Measurements from ENCODE around the gene TAS2R13. TPM values are rescaled to one million over a fixed set of nuclear protein-coding genes. Genes with fewer than 3 reads are reported as not detected.

The TAS2R13 gene
- total RNA-seq, 4 donors from 2014 or later, result 4.3 to 15.6 (median 7.4) TPM

DNA sequence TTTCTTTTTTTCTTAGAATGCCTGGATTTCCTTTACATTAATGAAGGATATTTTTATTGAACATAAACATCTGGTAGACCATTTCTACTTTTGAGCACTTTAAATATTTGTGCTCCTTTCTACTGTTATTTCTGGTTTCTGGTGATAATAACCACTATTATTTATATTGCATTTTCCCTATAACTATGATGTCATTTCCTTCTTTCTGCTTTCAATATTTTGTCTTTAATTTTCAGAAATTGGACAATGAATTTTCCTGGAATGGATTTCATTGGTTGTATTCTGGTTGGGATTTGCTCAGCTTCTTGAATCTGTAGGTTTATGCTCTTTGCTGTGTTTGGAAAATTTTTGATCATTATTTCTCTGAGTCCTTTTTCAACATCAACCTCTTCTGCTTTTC is 20.1 kb downstream of the TAS2R13 start:
- H3K4me1 ChIP-seq, result no peaks in the 10 kb centered on the region
- no peaks in the 10 kb centered on the region for H3K36me3 ChIP-seq
- H3K27me3 ChIP-seq, result no peaks in the 10 kb centered on the region
- H3K9me3 ChIP-seq, result no peaks in the 10 kb centered on the region
- DNase-seq, result no peak
- no peak for TF ChIP-seq POLR2A (IDR thresholded peaks at IDR 0.05)
- TF ChIP-seq, protein P1, sequence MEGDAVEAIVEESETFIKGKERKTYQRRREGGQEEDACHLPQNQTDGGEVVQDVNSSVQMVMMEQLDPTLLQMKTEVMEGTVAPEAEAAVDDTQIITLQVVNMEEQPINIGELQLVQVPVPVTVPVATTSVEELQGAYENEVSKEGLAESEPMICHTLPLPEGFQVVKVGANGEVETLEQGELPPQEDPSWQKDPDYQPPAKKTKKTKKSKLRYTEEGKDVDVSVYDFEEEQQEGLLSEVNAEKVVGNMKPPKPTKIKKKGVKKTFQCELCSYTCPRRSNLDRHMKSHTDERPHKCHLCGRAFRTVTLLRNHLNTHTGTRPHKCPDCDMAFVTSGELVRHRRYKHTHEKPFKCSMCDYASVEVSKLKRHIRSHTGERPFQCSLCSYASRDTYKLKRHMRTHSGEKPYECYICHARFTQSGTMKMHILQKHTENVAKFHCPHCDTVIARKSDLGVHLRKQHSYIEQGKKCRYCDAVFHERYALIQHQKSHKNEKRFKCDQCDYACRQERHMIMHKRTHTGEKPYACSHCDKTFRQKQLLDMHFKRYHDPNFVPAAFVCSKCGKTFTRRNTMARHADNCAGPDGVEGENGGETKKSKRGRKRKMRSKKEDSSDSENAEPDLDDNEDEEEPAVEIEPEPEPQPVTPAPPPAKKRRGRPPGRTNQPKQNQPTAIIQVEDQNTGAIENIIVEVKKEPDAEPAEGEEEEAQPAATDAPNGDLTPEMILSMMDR (IDR thresholded peaks at IDR 0.05), result no peak
- intact Hi-C loops (cut with DNase I), result no loop called here
- no peak overlapping the region for H3K4me3 ChIP-seq (replicated peaks in 1 of 3)
- H3K27ac ChIP-seq, result no peak overlapping the region

DNA sequence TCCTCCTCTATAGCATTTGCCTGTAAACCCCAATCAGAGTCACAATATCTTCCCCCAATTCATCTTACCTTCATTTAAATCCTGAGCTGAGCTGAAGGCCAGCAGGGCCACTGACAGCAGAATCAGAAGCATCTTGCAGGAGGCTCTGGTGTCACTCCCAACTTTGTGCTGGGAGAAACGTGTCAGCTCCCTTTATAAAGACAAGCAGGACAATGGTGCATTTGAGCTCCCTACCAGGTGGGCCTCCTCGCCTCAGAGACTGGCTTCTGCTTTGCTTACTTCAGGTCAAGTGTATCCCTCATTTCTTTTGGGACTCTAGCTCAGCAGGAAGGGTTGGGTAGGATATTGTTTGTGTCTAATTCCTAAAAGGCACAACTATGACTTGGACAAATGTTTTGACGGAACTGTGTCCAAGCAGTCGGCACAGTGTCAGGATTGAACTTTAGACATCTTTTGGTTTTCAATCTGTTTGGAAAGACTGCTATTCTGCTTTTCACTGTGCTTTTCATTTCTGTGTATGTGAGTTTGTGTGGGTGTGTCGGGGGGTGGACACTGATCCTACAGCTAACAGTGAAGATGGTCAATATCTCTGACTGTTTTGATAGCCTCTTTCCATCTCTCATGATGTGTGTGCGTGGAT is 25.2 kb downstream of the TAS2R13 start, which contains the start of gene PRH1:
TSS of gene PRH1 (minus strand) at position 170 of the 640 bp plus-strand sequence. CDS start at position 132, 38 bp downstream.
- no peak for DNase-seq
- Histone ChIP-seq H3K4me3 (replicated peaks in 1 of 3) (no peak within 1 kb of the TSS), H3K9me3 (no peaks in the 10 kb centered on the region), H3K27ac (no peak within 1 kb of the TSS), H3K27me3 (no peaks in the 10 kb centered on the region), H3K4me1 (no peaks in the 10 kb centered on the region), H3K36me3 (no peaks in the 10 kb centered on the region)
- WGBS, 2 donors, result 90% methylated on average over 6 of the region's 6 CpGs
- intact Hi-C loops (cut with DNase I), result no loop called here
- TF ChIP-seq POLR2A (IDR thresholded peaks at IDR 0.05), result no peak
- TF ChIP-seq, protein P1 (IDR thresholded peaks at IDR 0.05), result no peak

DNA sequence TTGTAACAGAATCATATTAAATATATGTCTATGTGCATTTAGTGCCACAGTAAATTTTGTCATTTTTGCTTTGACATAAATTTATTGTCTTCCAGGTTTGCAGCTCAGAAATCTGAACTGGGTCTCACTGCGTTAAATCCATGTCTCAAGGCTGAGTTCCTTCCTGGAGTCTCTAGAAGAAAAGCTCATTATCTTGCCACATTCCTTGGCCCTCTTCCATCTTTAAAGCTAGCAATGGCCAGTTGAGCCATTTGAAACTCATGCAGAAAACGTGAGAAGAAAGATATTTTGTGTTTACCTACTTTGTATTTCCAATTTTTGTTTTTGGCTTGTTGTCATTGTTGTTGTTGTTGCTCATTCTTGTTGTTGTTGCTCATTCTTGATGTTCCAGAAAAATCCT is 36.0 kb downstream of the TAS2R13 start:
- Histone ChIP-seq H3K4me3 (replicated peaks in 1 of 3) (no peak overlapping the region), H3K36me3 (no peaks in the 10 kb centered on the region), H3K27me3 (no peaks in the 10 kb centered on the region), H3K9me3 (no peaks in the 10 kb centered on the region), H3K4me1 (no peaks in the 10 kb centered on the region), H3K27ac (no peak overlapping the region)
- intact Hi-C loops (cut with DNase I), result no loop called here
- 59 to 71% methylated on average over 2 of the region's 2 CpGs for WGBS, 2 donors
- TF ChIP-seq, protein P1 (IDR thresholded peaks at IDR 0.05), result no peak
- TF ChIP-seq POLR2A (IDR thresholded peaks at IDR 0.05), result no peak
- DNase-seq, result no peak

DNA sequence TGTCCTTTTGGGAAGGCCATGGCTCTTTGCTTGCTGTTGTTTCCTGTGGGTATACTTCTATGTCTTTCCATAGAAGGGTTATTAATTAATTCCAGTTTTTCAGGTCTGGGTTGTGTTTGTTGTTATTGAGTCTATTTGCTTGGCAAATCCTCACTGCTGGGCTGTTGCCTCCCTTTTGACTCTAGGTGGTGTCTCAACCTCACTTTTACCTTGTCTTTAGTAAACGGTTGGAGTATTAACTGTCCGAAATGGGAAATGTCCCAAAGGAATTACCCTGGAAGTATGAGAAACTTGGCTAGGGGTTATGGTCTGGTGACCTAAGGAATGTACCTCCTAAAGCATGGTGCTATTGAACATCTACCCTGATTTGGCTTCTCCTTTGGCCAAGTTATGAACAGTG is 42.0 kb downstream of the TAS2R13 start:
- H3K4me1 ChIP-seq, result no peaks in the 10 kb centered on the region
- no peaks in the 10 kb centered on the region for H3K9me3 ChIP-seq
- WGBS, 2 donors, result 69 to 79% methylated on average over 2 of the region's 2 CpGs
- TF ChIP-seq POLR2A (IDR thresholded peaks at IDR 0.05), result no peak
- TF ChIP-seq, protein P1 (IDR thresholded peaks at IDR 0.05), result no peak
- intact Hi-C loops (cut with DNase I), result no loop called here
- no peaks in the 10 kb centered on the region for H3K27me3 ChIP-seq
- DNase-seq, result no peak
- no peak overlapping the region for H3K4me3 ChIP-seq (replicated peaks in 1 of 3)
- H3K27ac ChIP-seq, result no peak overlapping the region
- no peaks in the 10 kb centered on the region for H3K36me3 ChIP-seq

DNA sequence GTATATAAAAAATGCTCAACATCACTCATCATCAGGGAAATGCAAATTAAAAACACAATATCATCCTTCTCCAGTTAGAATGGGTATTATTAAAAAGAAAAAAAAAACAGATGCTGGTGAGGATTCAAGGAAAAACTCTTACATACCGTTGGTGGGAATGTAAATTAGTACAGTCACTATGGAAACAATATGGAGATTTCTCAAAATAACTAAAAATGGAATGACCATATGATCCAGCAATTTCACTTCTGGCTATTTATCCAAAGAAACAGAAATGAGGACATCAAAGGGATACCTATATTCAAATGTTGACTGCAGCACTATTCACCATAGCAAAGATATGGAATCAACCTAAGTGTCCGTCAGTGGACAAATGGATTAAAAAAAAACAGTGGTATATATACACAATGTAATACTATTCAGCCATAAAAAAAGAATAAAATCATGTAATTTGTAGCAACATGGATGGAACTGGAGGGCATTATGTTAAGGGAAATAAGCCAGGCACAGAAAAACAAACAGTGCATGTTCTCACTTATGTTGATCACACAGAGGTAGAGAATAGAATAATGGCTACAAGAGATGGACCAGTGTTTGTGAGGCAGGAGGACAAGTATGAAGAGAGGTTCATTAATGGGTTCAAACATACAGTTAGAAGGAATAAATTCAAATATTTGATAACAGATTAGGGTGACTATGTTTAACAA is 45.7 kb downstream of the TAS2R13 start:
- H3K27me3 ChIP-seq, result no peaks in the 10 kb centered on the region
- intact Hi-C loops (cut with DNase I), result no loop called here
- TF ChIP-seq, protein P1 (IDR thresholded peaks at IDR 0.05), result no peak
- no peak for TF ChIP-seq POLR2A (IDR thresholded peaks at IDR 0.05)

More for the DNA sequence above, 45.7 kb downstream of the TAS2R13 start:
- Histone ChIP-seq H3K27ac (no peak overlapping the region), H3K36me3 (no peaks in the 10 kb centered on the region), H3K9me3 (no peaks in the 10 kb centered on the region), H3K4me1 (no peaks in the 10 kb centered on the region), H3K4me3 (replicated peaks in 1 of 3) (no peak overlapping the region)
- WGBS, 2 donors, result 93 to 95% methylated on average over 2 of the region's 2 CpGs
- DNase-seq, result no peak

Data from thyroid gland (tissue), 4 donors.